Pancreas (tissue), 10 donors: ENCODE results near the gene SP3. TPM values are rescaled to one million over a fixed set of nuclear protein-coding genes. Genes with fewer than 3 reads are reported as not detected.

ENCODE experiments used
- ATAC-seq, 4 donors: fragments of 200-7000 bp; cut with Tn5 transposase; one replicate each; pipeline versions ENCODE4 v1.8.0 to v1.9.1; 2020; ENCODE audit warnings: mild to moderate bottlenecking in 4 of 4, moderate library complexity in 4 of 4
- DNase-seq, 6 donors: peaks; one replicate each; pipeline ENCODE4 v3.0.0-alpha.2; 2020
- FAIRE-seq: peaks from 2 replicates; lab custom pipeline; 2012; peaks lifted over from hg19 to GRCh38; lab: Jason Lieb, UNC
- H3K27ac ChIP-seq, 4 donors: fragments of 200-600 bp; sonication (generic); 1 replicate in 3 of 4; 2 replicates in 1 of 4; pipeline versions ENCODE4 v1.5.0 to v1.8.0; 2020
- H3K27me3 ChIP-seq, 4 donors: fragments of 200-600 bp; one replicate each; pipeline ENCODE4 v1.8.0; 2021
- H3K36me3 ChIP-seq, 3 donors: fragments of 200-600 bp; sonication (generic) in 1 of 3; one replicate each; pipeline versions ENCODE4 v1.5.0 to v1.8.0; 2020 to 2021
- H3K4me1 ChIP-seq, 3 donors: fragments of 200-600 bp; one replicate each; pipeline ENCODE4 v1.8.0; 2021
- H3K4me3 ChIP-seq, 4 donors: fragments of 200-600 bp; sonication (generic) in 2 of 4; one replicate each; pipeline versions ENCODE4 v1.5.0 to v1.8.0; 2020 to 2021
- H3K9me3 ChIP-seq, 4 donors: fragments of 200-600 bp; one replicate each; pipeline ENCODE4 v1.8.0; 2021
- WGBS, 2 donors: extraction: QIAGEN DNeasy Blood & Tissue Kit; methylation state at CpG; one replicate each; pipeline ENCODE4 v1.1.7; 2013; 5-methylcytosine and 5-hydroxymethylcytosine counted together
- intact Hi-C, 3 donors: fragments of 100-400 bp; cut with DNase I; formaldehyde crosslinking; loops; one replicate each; pipeline versions ENCODE4 v1.11.1 to v1.14.2; 2022
- polyA plus RNA-seq, 2 donors: library from polyadenylated mRNA; stranded (reverse); fragments of 200-250 nt; gene quantifications; one replicate each; pipeline ENCODE4 v1.2.3, GENCODE V29; 2013
- total RNA-seq, 6 donors: library from RNA; stranded (reverse); fragmentation: NEBNext Ultra II Directional in 4 of 6; extraction: Animal tissue kit (Norgen Biotek cat#: 25700) in 4 of 6; gene quantifications; one replicate each; pipeline versions ENCODE4 v1.2.1 to v1.2.4, GENCODE V29; 2021 to 2023
- TF ChIP-seq, protein P1 (sequence below), 4 donors: fragments of 200-600 bp; sonication (generic) in 3 of 4; IDR thresholded peaks; one replicate each; pipeline versions ENCODE4 v1.5.0 to v1.8.0; 2021; ENCODE audit warnings: antibody characterized with exemption in 4 of 4
- donor health status: healthy with polysubstance abuse.
- donor health status: DM: no; HTN: no; CAD: no; lungs with moderate emphysema.
- donor health status: DM: no; HTN: no; CAD: no.
- donor health status: control.
- donor health status: control.
- donor health status: Bipolar disorder and iron deficiency.
- donor health status: DM: yes; HTN: yes; CAD: no.
- donor health status: DM: no; HTN: no; CAD: no.
- donor health status: DM: no; HTN: no; CAD: no.
- donor health status: DM: yes; HTN: yes; CAD: no.

Gene SP3
- total and polyA plus RNA-seq, 8 donors: 5.6 to 48.0 (median 27.6) TPM

DNA sequence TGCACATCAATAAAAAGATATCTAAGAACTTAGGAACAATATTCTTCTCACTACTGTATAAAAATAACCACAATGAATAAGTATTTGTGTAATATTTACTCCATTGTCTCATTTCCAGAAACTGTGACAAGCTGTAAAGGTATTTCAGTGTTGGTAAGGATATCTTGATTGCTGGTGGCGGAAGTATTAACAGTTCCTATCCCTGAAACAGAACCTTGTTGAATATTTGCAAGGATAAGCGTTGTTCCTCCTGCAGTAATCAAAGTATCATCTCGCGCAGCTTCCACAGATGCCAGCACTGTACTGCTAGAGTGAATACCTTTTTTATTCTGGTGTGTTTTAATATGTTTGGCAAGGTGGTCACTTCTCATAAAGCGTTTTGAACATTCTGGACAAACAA lies 55.3 kb downstream of the SP3 start:
- no peaks in the 10 kb centered on the region for H3K27me3 ChIP-seq
- ATAC-seq (peak in 1 of 4 donors; percentile 15), DNase-seq (no peak), FAIRE-seq (peak; percentile 43)
- TF ChIP-seq, protein P1, sequence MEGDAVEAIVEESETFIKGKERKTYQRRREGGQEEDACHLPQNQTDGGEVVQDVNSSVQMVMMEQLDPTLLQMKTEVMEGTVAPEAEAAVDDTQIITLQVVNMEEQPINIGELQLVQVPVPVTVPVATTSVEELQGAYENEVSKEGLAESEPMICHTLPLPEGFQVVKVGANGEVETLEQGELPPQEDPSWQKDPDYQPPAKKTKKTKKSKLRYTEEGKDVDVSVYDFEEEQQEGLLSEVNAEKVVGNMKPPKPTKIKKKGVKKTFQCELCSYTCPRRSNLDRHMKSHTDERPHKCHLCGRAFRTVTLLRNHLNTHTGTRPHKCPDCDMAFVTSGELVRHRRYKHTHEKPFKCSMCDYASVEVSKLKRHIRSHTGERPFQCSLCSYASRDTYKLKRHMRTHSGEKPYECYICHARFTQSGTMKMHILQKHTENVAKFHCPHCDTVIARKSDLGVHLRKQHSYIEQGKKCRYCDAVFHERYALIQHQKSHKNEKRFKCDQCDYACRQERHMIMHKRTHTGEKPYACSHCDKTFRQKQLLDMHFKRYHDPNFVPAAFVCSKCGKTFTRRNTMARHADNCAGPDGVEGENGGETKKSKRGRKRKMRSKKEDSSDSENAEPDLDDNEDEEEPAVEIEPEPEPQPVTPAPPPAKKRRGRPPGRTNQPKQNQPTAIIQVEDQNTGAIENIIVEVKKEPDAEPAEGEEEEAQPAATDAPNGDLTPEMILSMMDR (IDR thresholded peaks at IDR 0.05): no peak
- WGBS, 2 donors: 84 to 85% methylated on average over 5 of the region's 5 CpGs
- H3K4me1 ChIP-seq: peaks cover 0 to 6% (median 4%) of the 10 kb centered on the region in 3 donors
- no peaks in the 10 kb centered on the region for H3K9me3 ChIP-seq
- peaks cover 0 to 26% (median 0%) of the 10 kb centered on the region in 3 donors for H3K36me3 ChIP-seq
- H3K4me3 ChIP-seq: no peak overlapping the region
- intact Hi-C loops: no loop called here
- H3K27ac ChIP-seq: no peak overlapping the region

DNA sequence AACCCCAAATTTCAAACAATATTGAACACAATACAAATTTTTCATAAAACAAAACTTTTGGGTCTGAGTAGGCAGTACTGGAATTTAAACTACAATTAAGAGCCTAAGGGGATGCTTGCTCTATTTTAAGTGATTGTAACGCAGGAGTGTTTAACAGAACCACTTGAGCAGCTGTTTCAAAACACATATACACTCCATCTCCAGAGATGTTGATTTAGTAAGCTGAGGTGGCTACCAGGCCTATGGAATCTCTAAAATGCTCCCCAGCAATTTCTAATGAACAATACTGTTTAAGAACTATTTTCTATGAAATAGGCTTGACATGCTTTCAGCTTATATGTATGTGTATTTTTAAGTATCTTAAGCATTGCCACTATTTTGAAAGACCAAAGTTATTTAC lies 58.5 kb downstream of the SP3 start:
- H3K36me3 ChIP-seq: peaks cover 0 to 13% (median 0%) of the 10 kb centered on the region in 3 donors
- ATAC-seq: no peak
- H3K9me3 ChIP-seq: no peaks in the 10 kb centered on the region
- no peak overlapping the region for H3K4me3 ChIP-seq
- intact Hi-C loops: no loop called here
- H3K27ac ChIP-seq: no peak overlapping the region
- H3K4me1 ChIP-seq: no peaks in the 10 kb centered on the region
- no peak for DNase-seq
- WGBS, 2 donors: 94 to 100% methylated on average over 1 of the region's 1 CpG
- no peaks in the 10 kb centered on the region for H3K27me3 ChIP-seq
- no peak for FAIRE-seq
- TF ChIP-seq, protein P1 (IDR thresholded peaks at IDR 0.05): no peak

DNA sequence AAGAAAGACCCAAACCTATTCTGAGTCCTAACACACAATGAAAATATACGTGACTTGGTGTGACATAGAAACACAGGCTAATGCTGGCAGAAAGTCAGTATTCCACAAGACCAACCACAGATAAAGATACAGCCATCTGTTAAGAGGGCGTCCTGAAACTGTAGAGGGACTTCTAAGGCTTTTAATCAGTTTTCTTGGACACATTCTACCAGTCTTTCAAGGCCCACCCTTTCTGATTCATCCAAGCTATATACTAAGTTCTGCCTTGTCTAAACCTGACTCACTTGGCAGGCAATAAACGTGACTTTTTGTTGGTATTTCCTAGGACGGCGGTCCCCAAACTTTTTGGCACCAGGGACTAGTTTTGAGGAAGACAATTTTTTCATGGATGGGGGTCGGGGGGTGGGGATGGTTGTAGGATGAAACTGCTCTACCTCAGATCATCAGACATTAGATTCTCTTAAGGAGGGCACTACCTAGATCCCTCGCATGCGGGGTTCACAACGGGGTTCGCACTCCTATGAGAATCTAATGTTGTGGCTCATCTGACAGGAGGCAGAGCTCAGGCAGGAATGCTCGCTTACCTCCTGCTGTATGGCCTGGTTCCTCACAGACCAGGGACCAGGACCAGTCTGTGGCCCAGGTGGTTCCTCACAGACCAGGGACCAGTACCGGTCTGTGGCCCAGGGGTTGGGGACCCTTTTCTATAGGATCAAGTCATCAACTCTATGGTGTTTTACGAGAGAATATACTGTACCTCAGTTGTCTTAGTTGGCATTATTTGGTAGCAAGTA lies 61.4 kb downstream of the SP3 start:
- H3K9me3 ChIP-seq: no peaks in the 10 kb centered on the region
- no peaks in the 10 kb centered on the region for H3K27me3 ChIP-seq
- WGBS, 2 donors: 92 to 97% methylated on average over 13 of the region's 13 CpGs
- DNase-seq: no peak
- H3K4me1 ChIP-seq: no peaks in the 10 kb centered on the region
- TF ChIP-seq, protein P1 (IDR thresholded peaks at IDR 0.05): no peak
- H3K36me3 ChIP-seq: peaks cover 0 to 7% (median 0%) of the 10 kb centered on the region in 3 donors
- no peak overlapping the region for H3K4me3 ChIP-seq
- intact Hi-C loops: no loop called here
- FAIRE-seq: no peak
- no peak for ATAC-seq
- H3K27ac ChIP-seq: no peak overlapping the region

- H3K4me3 ChIP-seq: no peak overlapping the region
- FAIRE-seq: no peak
- ATAC-seq: no peak
- H3K27me3 ChIP-seq: no peaks in the 10 kb centered on the region
- intact Hi-C loops: no loop called here
- no peak for DNase-seq
- WGBS, 2 donors: 93% methylated on average over 12 of the region's 12 CpGs
- H3K4me1 ChIP-seq: no peaks in the 10 kb centered on the region
- H3K27ac ChIP-seq: no peak overlapping the region
- no peaks in the 10 kb centered on the region for H3K36me3 ChIP-seq
- no peaks in the 10 kb centered on the region for H3K9me3 ChIP-seq
- TF ChIP-seq, protein P1 (IDR thresholded peaks at IDR 0.05): no peak
These were observed 66.2 kb downstream of the SP3 start for GRCh38 chr2:173898996-173899395.

DNA sequence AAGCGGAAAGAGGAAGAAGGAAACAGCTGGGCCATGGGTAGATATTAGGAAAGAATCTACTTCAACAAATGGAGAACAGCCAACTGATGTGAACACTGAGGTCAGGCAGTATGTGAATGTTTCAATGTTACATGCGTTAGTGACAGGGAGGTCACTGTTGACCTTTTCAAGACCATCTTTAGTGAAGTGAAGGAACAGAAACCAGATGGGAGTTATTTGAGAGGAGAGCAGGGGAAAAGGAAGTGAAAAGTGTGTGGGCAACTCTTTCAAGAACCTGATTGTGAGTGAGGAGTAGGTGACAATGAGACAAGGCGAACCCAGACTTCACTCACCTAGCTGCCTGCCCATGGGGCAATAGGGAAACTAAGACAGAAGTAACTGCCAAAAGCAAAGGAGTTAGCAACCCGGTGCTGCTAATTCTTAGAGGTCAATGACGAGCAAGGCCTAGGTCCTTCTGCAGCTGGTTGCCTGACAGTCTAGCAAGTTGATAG lies 67.0 kb downstream of the SP3 start:
- DNase-seq: no peak
- no peaks in the 10 kb centered on the region for H3K27me3 ChIP-seq
- no peak for FAIRE-seq
- intact Hi-C loops: no loop called here
- H3K36me3 ChIP-seq: no peaks in the 10 kb centered on the region
- H3K4me1 ChIP-seq: no peaks in the 10 kb centered on the region
- no peak overlapping the region for H3K27ac ChIP-seq
- no peaks in the 10 kb centered on the region for H3K9me3 ChIP-seq
- 79 to 82% methylated on average over 5 of the region's 5 CpGs for whole genome bisulfite sequencing, 2 donors
- TF ChIP-seq, protein P1 (IDR thresholded peaks at IDR 0.05): no peak
- no peak for ATAC-seq
- H3K4me3 ChIP-seq: no peak overlapping the region
